Ishikawa (cell line): Measurements from ENCODE around the gene KIAA1614.

Experiments
- CEBPB ChIP-seq: IDR thresholded peaks from 2 replicates; pipeline ENCODE4 v1.6.1; 2012
- EP300 ChIP-seq: IDR thresholded peaks from 2 replicates; pipeline ENCODE4 v1.6.1; 2012; ENCODE audit warnings: borderline replicate concordance
- FOXM1 ChIP-seq: IDR thresholded peaks from 2 replicates; pipeline ENCODE4 v1.6.1; 2012; ENCODE audit warnings: low read depth, borderline replicate concordance
- NFIC ChIP-seq: IDR thresholded peaks from 2 replicates; pipeline ENCODE4 v1.6.1; 2012
- RAD21 ChIP-seq: IDR thresholded peaks from 2 replicates; pipeline ENCODE4 v1.6.1; 2012; ENCODE audit warnings: low read depth
- YY1 ChIP-seq: IDR thresholded peaks from 2 replicates; pipeline ENCODE4 v1.6.1; 2012; ENCODE audit warnings: low read depth
- TF ChIP-seq, protein P1 (sequence below): IDR thresholded peaks from 2 replicates; pipeline ENCODE4 v1.6.1; 2012
- TF ChIP-seq, protein P2 (sequence below): IDR thresholded peaks from 2 replicates; pipeline ENCODE4 v1.6.1; 2012; ENCODE audit warnings: low read depth, mild to moderate bottlenecking

DNA sequence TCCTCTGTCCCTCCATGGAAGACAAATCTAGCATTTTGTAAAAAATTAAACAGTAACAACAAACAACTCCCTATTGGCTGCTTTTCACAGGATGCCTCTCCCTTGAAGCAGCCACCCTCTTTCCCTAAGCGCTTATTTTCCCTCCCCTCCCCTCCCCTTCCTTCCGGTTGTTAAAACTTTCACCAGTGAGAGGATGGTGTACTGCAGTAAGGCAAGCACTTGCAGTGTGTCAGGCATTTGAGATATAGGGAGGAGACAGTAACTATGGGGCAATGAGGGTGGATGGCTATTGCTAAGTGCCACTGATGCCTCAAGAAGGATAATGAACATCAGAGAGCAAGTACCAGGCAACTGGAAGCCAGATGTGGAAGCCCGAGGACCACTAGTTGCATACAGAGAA, 19.1 kb upstream of the KIAA1614 start:
- no peak for TF ChIP-seq YY1
- TF ChIP-seq, protein P1, sequence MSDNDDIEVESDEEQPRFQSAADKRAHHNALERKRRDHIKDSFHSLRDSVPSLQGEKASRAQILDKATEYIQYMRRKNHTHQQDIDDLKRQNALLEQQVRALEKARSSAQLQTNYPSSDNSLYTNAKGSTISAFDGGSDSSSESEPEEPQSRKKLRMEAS: no peak
- TF ChIP-seq, protein P2, sequence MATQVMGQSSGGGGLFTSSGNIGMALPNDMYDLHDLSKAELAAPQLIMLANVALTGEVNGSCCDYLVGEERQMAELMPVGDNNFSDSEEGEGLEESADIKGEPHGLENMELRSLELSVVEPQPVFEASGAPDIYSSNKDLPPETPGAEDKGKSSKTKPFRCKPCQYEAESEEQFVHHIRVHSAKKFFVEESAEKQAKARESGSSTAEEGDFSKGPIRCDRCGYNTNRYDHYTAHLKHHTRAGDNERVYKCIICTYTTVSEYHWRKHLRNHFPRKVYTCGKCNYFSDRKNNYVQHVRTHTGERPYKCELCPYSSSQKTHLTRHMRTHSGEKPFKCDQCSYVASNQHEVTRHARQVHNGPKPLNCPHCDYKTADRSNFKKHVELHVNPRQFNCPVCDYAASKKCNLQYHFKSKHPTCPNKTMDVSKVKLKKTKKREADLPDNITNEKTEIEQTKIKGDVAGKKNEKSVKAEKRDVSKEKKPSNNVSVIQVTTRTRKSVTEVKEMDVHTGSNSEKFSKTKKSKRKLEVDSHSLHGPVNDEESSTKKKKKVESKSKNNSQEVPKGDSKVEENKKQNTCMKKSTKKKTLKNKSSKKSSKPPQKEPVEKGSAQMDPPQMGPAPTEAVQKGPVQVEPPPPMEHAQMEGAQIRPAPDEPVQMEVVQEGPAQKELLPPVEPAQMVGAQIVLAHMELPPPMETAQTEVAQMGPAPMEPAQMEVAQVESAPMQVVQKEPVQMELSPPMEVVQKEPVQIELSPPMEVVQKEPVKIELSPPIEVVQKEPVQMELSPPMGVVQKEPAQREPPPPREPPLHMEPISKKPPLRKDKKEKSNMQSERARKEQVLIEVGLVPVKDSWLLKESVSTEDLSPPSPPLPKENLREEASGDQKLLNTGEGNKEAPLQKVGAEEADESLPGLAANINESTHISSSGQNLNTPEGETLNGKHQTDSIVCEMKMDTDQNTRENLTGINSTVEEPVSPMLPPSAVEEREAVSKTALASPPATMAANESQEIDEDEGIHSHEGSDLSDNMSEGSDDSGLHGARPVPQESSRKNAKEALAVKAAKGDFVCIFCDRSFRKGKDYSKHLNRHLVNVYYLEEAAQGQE: no peak
- TF ChIP-seq CEBPB: no peak
- no peak for TF ChIP-seq FOXM1
- no peak for TF ChIP-seq EP300
- no peak for TF ChIP-seq RAD21
- no peak for TF ChIP-seq NFIC
